HG03095 (cell line): ENCODE data around the gene NPBWR2.

Experiments used
- ATAC-seq: cut with Tn5 transposase; IDR thresholded peaks from one replicate; pipeline ENCODE4 v1.9.1; 2021; ENCODE audit warnings: moderate library complexity; ENCODE audit not compliant: unreplicated experiment

The NPBWR2 gene

DNA sequence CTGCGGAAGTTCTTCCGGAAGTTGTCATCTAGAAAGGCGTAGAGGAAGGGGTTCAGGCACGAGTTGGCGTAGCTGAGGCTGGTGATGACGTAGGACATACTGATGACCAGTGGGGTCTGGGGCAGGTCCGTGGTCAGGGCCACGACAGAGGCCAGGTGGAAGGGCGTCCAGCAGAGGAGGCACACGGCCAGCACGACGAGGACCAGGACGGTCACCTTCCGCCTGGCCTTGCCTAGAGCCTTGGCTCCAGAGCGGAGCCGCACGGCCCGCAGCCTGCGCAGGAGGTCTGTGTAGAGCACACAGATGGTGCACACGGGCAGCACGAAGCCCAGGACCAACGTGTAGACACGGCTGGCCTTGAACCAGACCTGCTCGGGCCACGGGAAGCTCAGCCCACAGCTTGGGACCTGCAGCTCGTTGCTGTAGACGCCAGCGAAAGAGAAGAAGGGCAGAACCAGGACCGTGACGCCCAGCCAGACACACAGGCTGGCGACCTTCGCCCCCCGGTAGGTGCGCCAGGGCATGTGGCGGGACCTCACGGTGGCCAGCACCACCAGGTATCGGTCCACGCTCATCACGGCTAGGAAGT is 1.4 kb downstream of the NPBWR2 start:
- no peak for ATAC-seq

DNA sequence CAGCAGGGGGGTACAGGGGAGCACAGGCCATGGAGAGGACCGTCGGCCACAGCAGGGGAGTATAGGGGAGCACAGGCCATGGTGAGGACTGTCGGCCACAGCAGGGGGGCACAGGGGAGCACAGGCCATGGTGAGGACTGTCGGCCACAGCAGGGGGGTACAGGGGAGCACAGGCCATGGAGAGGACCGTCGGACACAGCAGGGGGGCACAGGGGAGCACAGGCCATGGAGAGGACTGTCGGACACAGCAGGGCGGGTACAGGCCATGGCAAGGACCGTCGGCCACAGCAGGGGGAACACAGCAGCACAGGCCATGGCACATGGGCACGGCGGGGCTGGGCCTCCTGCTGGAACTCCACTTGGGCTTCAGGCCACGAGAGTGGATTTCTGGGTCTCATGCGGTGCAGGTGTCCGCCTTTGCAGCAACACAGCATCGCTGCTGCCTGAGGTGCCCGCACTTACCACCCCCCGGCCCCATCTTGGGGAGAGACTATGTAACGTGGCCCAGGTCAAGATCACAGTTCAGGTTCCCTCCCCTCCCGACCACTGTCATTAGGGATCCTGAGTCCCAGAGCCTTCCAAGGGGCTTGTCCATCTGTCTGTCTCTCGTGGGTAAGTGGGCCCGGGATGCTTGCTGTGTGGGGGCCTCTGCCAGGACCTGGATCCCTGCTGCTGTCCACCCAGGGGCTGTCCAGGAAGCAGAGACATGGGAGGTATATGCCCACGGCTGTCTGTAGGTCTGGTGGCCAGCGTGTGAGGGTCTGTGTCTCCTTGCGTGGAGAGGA is 2.5 kb downstream of the NPBWR2 start:
- ATAC-seq, result no peak

DNA sequence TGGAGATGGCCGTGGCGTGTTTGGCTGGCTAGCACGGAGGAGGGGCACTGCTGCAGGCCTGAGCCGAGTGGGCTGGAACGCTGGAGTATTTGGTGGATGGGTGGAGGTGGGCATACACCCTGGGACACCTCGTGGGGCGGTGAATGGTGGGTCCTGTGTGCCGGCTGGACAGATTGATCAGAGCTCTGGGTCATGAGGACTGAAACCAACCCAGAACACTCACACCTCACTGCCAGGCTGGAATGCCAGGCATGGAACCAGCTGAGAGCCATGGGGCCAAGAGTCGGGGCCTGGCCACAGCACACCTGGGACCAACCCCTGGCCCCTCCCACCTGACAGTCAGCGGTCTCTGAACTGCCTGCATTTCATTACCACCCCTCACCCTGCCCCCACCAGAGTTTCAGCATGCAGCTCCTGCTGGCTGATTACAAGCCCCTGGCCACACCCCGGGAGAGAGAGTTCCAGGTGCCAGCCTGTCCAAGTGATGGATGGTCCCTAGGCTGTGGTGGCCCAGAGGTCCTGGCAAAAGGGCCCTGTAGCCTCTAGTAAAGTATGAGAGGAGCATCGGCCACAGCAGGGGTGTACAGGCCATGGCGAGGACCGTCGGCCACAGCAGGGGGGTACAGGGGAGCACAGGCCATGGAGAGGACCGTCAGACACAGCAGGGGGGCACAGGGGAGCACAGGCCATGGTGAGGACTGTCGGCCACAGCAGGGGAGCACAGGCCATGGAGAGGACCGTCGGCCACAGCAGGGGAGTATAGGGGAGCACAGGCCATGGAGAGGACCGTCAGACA is 3.3 kb downstream of the NPBWR2 start:
- ATAC-seq, result no peak

DNA sequence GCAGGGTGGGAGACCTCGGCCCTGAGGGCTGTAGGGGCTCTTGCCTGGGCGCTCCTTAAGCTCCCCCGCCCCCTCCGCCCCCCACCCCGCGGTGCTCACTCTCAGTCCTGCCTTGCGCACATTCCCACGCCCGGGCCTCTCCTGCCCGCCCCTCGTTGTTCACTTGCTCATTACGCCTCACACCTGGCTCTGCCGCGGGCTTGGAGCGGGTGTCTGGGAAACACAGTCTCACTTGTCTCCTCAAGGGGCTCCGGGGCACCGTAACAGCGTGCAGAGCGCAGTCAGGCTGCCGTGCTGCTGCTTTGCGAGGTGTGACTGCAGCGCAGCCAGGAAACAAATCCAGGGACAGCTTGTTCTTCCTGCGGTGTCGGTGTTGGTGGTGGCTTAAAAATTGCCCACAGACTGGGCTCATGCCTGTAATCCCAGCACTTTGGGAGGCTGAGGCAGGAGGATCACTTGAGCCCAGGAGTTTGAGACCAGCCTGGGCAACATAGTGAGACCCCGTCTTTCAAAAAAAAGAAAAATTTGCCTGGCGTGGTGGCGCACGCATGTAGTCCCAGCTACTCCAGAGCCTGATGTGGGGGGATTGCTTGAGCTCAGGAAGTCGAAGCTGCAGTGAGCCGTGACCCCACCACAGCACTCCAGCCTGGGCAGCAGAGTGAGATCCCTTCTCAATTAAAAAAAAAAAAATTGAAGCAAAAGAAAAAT is 4.6 kb downstream of the NPBWR2 start:
- ATAC-seq, result no peak

DNA sequence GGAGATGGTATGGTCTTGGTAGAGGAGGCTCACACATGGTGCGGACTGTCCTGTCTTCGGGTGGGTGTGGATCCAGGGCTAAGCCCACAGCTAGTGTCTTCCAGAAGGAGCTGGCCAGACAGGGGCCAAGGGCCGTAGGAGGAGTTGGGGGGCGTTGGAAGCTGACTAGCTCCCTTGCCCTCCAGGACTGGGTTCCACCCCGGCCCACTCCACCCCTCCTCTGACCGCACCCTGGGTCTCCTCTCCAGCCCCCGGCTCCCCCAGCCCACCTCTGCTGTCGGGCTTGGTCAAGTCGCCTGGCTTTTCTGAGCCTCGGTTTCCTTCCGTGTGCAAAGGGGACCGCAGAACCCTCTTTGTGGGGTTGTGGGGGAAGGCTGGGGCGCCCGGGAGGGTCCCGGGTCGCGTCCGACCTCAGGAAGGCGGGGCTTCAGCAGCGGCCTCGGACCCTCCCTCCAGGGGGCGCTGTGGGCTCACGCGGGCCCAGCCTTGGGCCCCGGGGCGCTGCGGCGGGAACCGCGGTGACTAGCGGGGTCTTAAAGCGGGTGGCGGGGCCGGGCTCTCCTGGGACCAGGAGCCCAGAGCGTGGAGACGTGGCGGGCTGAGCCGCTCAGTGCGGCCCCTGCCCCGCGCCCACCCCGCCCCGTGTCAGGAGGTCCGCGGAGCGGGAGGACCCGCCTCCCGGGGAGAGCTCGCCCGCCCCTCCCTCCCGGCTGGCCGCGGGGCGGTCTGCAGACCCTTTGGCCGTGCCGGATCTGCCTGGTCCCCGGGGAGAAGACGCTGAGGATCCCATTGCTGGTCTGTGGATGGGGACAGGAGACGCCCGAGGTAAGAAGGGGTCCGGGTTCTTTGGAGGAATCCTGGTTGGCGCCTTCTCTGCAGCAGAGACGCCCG is 5.4 kb downstream of the NPBWR2 start:
- no peak for ATAC-seq

DNA sequence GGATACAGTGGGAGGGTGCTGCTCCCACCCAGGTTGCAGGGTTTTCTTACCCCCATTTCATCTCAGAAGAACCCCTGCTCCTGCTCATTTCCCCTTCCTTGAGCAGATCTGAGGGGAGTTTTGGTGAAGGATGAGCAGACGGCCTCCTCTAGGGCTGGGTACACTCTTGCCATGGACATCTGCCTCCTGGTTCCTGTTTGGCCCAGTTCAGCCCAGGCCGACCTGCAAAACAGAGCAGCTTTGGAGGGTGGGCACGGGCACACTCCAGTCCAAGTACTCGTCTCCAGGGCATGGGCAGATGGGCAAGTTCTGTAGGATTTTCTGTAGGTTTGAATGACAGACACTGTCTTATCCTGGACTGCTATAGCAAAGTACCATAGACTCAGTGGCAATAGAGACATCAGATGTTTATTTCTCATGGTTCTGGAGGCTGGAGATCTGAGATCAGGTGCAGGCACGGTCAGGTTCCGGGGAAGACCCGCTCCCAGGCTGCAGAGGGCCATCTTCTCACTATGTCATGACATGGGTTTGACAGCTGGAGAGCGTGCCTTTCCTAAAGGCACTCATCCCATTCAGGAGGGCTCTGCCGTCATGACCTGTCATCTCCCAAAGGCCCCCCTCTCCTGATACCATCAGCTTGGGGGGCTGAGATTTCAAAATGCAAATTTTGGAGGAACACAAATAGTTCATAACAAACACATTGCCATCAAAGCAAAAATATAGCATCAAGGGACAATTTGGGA is 6.2 kb downstream of the NPBWR2 start:
- no peak for ATAC-seq

DNA sequence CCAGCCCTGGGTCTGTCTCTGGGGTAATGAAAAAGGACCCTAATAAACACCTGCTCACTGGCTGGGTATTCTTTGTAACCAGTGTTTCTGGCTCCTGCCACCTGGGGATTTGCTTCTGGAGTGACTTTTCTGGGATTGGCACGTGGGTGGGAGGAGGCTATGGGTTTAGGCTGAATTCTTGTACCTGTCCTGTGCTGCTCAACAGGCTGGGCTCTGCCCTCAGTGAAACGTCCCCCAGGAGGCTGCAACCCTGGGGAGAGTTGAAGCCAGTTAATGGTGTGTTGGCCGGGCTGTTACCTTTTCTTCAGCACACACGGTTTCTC is 6.8 kb downstream of the NPBWR2 start:
- ATAC-seq, result no peak

DNA sequence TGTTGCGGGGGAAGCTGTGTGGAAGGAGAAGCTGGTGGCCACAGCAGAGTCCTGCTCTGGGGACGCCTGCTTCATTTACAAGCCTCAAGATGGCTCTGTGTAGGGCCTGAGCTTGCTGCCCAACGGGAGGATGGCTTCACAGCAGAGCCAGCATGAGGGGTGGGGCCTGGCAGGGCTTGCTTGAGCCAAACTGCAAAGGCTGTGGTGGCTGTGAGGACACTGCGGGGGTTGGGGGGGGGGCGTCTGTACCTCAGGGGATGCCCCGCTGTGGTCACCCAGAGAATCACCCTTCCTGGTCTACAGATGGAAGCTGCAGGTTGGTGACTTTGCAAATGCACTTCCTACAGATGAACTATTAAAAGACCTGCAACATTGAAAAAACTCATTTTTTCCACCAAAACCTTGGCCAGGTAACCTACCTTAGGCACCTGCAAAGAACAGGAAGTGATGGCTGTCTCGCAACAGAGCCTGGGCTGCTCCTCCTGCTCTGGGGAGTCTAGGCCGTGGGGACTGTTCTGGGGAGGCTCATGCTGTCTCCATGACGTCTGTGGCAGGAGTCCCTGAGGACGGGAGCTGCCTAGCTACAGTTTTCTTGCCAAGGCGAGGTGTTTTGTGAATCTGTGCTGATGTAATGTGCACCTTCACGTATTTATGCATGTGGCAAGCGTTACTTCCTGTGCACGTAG is 7.3 kb downstream of the NPBWR2 start:
- no peak for ATAC-seq

DNA sequence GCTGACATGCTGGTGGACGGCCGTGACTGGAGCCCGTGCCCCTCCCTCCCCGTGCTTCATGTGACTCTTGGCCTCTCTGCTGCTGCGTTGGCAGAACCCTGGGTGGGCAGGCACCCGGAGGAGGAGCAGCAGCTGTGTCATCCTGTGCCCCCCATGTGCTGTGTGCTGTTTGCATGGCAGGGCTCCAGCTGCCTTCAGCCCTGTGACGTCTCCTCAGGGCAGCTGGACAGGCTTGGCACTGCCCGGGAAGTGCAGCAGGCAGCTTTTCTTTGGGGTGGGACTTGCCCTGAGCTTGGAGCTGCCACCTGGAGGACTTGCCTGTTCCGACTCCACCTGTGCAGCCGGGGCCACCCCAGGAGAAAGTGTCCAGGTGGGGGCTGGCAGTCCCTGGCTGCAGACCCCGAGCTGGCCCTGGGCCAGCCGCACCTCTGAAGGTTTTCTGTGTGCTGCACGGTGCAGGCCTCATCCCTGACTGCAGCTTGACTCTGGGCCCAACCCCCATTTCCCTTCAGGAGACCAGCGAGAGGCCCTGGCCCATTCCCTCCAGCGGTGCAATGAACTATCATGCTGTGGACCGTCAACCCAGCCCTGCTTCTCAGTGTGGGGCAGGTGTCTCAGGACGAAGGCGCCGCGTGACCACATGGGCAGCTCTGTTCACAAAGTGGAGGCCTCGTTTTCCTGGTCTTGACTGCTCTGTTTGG is 8.1 kb downstream of the NPBWR2 start:
- no peak for ATAC-seq

DNA sequence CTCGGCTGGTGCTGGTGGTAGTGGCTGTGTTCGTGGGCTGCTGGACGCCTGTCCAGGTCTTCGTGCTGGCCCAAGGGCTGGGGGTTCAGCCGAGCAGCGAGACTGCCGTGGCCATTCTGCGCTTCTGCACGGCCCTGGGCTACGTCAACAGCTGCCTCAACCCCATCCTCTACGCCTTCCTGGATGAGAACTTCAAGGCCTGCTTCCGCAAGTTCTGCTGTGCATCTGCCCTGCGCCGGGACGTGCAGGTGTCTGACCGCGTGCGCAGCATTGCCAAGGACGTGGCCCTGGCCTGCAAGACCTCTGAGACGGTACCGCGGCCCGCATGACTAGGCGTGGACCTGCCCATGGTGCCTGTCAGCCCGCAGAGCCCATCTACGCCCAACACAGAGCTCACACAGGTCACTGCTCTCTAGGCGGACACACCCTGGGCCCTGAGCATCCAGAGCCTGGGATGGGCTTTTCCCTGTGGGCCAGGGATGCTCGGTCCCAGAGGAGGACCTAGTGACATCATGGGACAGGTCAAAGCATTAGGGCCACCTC is 8.8 kb downstream of the NPBWR2 start:
- no peak for ATAC-seq

DNA sequence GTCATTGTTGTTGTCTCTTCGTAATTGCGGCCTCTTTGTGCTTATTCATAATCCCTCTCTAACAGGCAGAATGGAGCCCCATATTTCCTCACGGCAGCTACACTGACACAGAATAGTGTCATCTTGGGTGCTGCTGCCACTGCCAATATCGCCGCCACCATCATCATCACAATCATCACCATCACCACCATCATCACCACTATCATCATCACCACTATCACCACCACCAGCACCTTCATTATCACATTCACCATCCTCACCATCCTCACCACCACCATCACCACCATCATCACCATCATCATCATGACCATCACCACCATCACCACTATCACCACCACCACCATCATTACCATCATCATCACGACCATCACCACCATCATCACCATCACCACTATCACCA is 10.8 kb downstream of the NPBWR2 start:
- no peak for ATAC-seq

DNA sequence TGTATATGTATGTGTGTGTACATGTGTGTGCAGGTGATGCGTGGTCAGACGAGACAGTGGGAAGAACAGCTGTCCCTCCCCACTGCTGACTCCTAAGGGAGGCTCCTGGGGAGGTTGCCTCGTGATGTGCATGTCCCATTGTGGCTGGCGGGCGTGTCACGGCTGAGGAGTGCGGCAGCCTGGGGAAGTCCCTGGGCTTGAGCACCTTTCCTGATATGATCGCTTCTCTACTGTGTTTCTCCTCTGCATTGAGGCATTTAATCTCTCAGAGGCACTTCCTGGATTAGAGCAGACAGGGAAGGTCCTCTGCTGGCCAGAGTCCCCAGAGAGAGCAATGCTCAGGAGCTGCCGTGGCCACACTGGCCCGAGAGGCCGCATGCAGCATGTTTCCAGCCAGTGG is 11.4 kb downstream of the NPBWR2 start:
- no peak for ATAC-seq

DNA sequence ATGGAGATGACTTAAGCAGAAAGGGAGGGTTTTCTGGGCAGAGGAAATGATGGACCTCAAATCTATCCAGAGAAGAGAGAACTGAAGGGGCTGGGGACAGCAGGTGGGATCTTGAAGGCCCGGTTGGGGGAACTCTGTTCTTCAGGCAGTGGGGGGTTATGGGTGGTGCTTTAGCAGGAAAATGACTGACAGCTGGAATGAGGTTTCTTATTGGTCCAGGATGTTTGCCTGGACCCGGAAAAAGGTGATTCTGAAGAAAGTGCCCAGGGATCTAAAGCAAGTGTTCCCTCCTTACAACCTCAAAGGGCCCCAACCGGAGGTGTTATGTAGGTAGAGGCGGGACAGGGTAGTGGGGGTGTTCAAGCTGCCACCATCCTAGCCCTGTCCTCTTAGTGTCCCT is 11.9 kb downstream of the NPBWR2 start:
- no peak for ATAC-seq

DNA sequence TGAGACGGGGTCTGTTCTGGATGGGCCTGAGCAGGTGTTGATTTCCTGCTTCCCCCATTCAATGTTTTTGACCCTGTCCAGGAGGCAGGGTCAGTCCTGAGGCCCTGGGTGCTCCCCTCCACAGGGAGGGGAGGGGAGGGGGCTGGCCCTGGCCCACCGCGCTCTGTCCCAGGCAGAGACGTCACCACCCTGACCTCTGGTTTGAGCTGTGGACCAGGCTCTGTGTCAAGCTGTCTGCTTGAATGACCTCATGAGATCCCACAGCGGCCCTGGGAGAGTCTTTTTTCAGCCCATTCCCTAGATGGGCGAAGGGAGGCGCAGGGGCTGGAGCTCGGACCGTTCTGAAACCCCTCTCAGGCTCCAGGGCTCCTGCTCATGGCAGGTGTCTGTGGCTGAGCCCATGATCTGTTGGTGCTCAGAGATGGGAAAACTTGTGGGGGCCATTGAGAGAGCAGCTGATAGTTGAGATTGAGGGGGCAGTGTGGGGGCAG is 14.3 kb downstream of the NPBWR2 start:
- ATAC-seq, result no peak

DNA sequence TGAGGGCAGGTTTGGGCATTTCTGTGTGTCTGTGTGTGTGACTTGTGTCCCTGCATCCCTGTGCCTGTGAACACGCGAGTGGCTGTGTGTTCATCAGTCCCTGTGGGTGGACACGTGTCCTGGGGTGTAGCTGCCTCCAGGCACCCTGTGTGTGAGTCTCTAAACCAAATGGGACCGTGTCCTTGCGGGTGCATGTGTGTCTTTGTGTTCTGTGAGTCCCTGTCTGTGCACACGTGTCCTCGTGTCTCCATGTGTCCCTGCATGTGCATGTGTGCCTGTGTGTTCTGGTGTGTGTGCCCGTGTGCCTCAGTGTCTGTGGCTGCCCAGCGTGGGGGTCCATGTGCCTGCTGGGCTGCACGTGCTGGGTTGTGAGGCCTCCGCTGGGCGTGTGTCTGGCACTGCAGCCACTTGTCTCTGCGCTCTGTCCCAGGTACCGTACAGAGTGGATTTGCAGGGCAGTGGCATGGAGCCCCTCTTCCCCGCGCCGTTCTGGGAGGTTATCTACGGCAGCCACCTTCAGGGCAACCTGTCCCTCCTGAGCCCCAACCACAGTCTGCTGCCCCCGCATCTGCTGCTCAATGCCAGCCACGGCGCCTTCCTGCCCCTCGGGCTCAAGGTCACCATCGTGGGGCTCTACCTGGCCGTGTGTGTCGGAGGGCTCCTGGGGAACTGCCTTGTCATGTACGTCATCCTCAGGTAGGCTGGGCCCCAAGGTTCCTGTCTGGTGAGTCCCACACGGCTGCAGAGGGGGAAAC is 14.9 kb downstream of the NPBWR2 start:
- no peak for ATAC-seq

DNA sequence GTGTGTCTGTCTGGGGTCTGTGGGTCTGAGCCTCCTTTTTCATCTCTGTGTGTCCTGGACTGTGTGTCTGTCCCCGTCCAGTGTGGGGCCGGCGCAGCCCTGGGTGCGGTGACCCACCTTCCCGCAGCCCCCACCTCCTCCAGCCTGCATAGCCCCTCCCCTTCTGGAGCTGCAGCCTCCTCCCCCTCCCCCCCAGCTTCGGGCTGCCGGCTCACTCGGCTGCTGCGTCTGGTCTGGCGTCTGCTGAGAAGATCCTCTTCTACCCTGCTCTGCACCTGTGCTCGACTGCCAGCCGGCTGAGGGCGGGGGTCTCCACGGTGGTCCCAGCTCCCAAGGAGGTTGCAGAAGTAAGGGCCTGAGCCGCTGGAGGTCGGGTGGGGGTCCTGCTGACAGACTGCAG is 15.6 kb downstream of the NPBWR2 start:
- no peak for ATAC-seq

DNA sequence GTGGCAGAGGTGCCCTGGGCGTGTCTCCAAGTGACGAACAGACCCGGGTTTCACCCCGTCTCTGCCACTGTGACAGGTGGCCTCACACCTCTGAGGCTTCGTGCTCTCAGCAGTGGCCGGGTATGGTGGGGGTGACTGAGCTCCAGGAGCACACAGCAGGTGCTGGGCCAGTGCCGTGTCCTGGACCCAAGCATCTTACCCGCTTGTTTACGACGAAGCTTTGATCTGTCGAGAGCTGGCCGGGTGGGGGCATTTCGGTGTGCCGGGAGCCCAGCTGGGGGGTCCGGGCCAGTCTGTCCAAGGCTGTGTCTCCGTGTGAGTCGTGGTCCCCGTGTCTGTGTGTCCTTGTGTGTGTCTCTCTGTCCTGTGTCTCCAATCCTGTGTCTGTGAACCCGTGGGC is 16.0 kb downstream of the NPBWR2 start:
- ATAC-seq, result no peak

DNA sequence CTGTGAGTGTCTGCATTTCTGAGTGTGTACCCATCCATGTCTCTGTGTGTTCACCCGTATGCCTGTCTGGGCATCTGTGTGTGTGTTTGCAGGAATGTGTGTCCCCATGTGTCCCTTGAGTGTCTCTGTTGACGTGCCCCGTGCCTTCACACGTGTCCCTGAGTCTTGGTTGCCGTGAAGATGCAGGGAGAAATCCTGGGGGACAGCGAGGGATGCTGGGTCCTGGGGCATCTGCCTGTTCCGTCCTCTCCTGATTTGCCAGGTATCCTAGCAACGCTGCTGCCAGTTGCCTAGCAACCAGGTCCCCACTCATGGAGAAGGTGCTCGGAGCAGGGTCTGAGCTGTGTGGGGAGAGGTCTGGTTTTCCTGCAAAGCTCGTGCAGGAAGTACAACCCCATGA is 17.2 kb downstream of the NPBWR2 start:
- no peak for ATAC-seq
